ENCODE measurements around the gene GRIN3B. TPM values are rescaled to one million over a fixed set of nuclear protein-coding genes. Genes with fewer than 3 reads are reported as not detected.

Gene GRIN3B
- total and polyA plus RNA-seq, 9 of the 15 experiments (the other 6 are each of a cell fraction or from before 2014, with no cell fraction given): 0.06 to 0.95 (median 0.19) TPM; not detected in 6

DNA sequence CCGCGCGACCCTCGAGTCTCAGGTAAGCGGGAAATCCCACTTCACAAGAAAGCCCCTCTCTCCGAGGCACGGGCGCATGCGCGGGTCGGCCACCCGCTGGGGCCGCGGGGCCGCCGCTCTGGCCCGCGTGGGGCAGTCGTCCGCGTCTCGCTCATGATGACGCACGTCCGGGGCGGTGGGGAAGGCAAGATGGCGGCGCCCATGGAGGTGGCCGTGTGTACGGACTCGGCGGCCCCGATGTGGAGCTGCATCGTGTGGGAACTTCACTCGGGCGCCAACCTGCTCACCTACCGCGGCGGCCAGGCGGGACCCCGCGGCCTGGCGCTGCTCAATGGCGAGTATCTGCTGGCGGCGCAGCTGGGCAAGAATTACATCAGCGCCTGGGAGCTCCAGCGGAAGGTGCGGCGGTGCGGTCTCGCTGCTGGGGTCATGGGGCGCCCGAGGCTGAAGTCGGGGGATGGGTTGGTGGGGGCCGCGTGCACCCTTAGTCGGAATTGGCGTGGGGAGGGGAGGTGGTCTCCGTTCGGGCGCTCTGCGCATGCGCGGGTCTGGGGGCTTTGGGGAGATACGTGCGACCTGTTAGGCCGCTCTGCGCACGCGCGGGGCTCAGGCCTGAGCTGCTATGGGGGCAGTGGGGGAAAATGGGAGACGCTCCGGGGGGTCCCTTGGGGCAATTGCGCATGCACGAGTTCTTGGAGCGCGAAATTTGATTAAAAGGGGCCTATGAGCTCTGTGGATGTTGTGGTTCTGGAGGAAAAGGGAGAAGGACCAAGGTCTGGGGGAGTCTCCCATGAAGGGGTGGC, 15.9 kb upstream of the GRIN3B start, which contains the start of gene WDR18 (continued):
- TF ChIP-seq, protein P1, sequence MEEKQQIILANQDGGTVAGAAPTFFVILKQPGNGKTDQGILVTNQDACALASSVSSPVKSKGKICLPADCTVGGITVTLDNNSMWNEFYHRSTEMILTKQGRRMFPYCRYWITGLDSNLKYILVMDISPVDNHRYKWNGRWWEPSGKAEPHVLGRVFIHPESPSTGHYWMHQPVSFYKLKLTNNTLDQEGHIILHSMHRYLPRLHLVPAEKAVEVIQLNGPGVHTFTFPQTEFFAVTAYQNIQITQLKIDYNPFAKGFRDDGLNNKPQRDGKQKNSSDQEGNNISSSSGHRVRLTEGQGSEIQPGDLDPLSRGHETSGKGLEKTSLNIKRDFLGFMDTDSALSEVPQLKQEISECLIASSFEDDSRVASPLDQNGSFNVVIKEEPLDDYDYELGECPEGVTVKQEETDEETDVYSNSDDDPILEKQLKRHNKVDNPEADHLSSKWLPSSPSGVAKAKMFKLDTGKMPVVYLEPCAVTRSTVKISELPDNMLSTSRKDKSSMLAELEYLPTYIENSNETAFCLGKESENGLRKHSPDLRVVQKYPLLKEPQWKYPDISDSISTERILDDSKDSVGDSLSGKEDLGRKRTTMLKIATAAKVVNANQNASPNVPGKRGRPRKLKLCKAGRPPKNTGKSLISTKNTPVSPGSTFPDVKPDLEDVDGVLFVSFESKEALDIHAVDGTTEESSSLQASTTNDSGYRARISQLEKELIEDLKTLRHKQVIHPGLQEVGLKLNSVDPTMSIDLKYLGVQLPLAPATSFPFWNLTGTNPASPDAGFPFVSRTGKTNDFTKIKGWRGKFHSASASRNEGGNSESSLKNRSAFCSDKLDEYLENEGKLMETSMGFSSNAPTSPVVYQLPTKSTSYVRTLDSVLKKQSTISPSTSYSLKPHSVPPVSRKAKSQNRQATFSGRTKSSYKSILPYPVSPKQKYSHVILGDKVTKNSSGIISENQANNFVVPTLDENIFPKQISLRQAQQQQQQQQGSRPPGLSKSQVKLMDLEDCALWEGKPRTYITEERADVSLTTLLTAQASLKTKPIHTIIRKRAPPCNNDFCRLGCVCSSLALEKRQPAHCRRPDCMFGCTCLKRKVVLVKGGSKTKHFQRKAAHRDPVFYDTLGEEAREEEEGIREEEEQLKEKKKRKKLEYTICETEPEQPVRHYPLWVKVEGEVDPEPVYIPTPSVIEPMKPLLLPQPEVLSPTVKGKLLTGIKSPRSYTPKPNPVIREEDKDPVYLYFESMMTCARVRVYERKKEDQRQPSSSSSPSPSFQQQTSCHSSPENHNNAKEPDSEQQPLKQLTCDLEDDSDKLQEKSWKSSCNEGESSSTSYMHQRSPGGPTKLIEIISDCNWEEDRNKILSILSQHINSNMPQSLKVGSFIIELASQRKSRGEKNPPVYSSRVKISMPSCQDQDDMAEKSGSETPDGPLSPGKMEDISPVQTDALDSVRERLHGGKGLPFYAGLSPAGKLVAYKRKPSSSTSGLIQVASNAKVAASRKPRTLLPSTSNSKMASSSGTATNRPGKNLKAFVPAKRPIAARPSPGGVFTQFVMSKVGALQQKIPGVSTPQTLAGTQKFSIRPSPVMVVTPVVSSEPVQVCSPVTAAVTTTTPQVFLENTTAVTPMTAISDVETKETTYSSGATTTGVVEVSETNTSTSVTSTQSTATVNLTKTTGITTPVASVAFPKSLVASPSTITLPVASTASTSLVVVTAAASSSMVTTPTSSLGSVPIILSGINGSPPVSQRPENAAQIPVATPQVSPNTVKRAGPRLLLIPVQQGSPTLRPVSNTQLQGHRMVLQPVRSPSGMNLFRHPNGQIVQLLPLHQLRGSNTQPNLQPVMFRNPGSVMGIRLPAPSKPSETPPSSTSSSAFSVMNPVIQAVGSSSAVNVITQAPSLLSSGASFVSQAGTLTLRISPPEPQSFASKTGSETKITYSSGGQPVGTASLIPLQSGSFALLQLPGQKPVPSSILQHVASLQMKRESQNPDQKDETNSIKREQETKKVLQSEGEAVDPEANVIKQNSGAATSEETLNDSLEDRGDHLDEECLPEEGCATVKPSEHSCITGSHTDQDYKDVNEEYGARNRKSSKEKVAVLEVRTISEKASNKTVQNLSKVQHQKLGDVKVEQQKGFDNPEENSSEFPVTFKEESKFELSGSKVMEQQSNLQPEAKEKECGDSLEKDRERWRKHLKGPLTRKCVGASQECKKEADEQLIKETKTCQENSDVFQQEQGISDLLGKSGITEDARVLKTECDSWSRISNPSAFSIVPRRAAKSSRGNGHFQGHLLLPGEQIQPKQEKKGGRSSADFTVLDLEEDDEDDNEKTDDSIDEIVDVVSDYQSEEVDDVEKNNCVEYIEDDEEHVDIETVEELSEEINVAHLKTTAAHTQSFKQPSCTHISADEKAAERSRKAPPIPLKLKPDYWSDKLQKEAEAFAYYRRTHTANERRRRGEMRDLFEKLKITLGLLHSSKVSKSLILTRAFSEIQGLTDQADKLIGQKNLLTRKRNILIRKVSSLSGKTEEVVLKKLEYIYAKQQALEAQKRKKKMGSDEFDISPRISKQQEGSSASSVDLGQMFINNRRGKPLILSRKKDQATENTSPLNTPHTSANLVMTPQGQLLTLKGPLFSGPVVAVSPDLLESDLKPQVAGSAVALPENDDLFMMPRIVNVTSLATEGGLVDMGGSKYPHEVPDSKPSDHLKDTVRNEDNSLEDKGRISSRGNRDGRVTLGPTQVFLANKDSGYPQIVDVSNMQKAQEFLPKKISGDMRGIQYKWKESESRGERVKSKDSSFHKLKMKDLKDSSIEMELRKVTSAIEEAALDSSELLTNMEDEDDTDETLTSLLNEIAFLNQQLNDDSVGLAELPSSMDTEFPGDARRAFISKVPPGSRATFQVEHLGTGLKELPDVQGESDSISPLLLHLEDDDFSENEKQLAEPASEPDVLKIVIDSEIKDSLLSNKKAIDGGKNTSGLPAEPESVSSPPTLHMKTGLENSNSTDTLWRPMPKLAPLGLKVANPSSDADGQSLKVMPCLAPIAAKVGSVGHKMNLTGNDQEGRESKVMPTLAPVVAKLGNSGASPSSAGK (IDR thresholded peaks at IDR 0.05): no peak; the same call in 1 of the 2 replicates
- no peak for TF ChIP-seq ZNF764 (CRISPR knock-in tag; IDR thresholded peaks at IDR 0.05; ENCODE audit: low read depth)
- peak; percentile 74 for TF ChIP-seq FIP1L1 (IDR thresholded peaks at IDR 0.05; ENCODE audit: low read depth, low read length, poor library complexity, severe bottlenecking)
- no peak for TF ChIP-seq ZBTB43 (CRISPR knock-in tag; IDR thresholded peaks at IDR 0.05)
- no peak for TF ChIP-seq ILK (tag; IDR thresholded peaks at IDR 0.05; ENCODE audit: borderline replicate concordance, low read depth)
- no peak for TF ChIP-seq MEF2A (IDR thresholded peaks at IDR 0.05; ENCODE audit: control insufficient read depth, low read depth, low read length)
- TF ChIP-seq ZNF12 (CRISPR knock-in tag; IDR thresholded peaks at IDR 0.05): no peak
- TF ChIP-seq, protein P2, sequence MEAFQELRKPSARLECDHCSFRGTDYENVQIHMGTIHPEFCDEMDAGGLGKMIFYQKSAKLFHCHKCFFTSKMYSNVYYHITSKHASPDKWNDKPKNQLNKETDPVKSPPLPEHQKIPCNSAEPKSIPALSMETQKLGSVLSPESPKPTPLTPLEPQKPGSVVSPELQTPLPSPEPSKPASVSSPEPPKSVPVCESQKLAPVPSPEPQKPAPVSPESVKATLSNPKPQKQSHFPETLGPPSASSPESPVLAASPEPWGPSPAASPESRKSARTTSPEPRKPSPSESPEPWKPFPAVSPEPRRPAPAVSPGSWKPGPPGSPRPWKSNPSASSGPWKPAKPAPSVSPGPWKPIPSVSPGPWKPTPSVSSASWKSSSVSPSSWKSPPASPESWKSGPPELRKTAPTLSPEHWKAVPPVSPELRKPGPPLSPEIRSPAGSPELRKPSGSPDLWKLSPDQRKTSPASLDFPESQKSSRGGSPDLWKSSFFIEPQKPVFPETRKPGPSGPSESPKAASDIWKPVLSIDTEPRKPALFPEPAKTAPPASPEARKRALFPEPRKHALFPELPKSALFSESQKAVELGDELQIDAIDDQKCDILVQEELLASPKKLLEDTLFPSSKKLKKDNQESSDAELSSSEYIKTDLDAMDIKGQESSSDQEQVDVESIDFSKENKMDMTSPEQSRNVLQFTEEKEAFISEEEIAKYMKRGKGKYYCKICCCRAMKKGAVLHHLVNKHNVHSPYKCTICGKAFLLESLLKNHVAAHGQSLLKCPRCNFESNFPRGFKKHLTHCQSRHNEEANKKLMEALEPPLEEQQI (IDR thresholded peaks at IDR 0.05): no peak
- TF ChIP-seq ZBTB12 (CRISPR knock-in tag; IDR thresholded peaks at IDR 0.05): peak; percentile 96

Measured in K562 (cell line).